WTC11 (cell line): ENCODE results near the gene DNAJC24. TPM values are rescaled to one million over a fixed set of nuclear protein-coding genes. Genes with fewer than 3 reads are reported as not detected.

Source experiments
- ATAC-seq: fragments of 200-7000 bp; cut with Tn5 transposase; 2 replicates; pipeline ENCODE4 v1.10.0; 2021; ENCODE audit warnings: mild to moderate bottlenecking, moderate library complexity
- CTCF ChIA-PET: fragments of 300-600 bp; sonication (Branson Sonifier 250); formaldehyde crosslinking; loops from one replicate; lab custom pipeline; 2021; ENCODE audit warnings: antibody characterized with exemption; lab: Charles Lee
- POLR2A ChIA-PET: fragments of 350-600 bp; sonication (Branson Sonifier 250); formaldehyde crosslinking; loops from one replicate; lab custom pipeline; 2021; ENCODE audit warnings: antibody characterized with exemption; lab: Charles Lee
- DNase-seq: peaks from one replicate; pipeline ENCODE4 v3.0.0; 2021; ENCODE audit warnings: low spot score
- H3K27ac Mint-ChIP-seq: 2 replicates; pipeline ENCODE4 v1.8.0; 2021; ENCODE audit warnings: mixed read lengths
- H3K27me3 Mint-ChIP-seq: 2 replicates; pipeline ENCODE4 v1.8.0; 2021; ENCODE audit warnings: low read depth, mild to moderate bottlenecking, moderate library complexity, mixed read lengths
- H3K36me3 Mint-ChIP-seq: 2 replicates; pipeline ENCODE4 v1.8.0; 2021; ENCODE audit warnings: mixed read lengths
- H3K4me1 Mint-ChIP-seq: 2 replicates; pipeline ENCODE4 v1.8.0; 2022; ENCODE audit warnings: mixed read lengths
- H3K4me3 Mint-ChIP-seq: 2 replicates; pipeline ENCODE4 v1.8.0; 2021; ENCODE audit warnings: mild to moderate bottlenecking, moderate library complexity, mixed read lengths
- H3K9me3 Mint-ChIP-seq: 2 replicates; pipeline ENCODE4 v1.8.0; 2021; ENCODE audit warnings: mixed read lengths
- ATF3 ChIP-seq: sonication (generic); formaldehyde crosslinking; conservative IDR thresholded peaks from 2 replicates; pipeline ENCODE4 v1.8.1; 2022; ENCODE audit warnings: mild to moderate bottlenecking, missing genetic modification reagents
- CREM ChIP-seq: sonication (generic); formaldehyde crosslinking; IDR thresholded peaks from 2 replicates; pipeline ENCODE4 v1.8.1; 2022; ENCODE audit warnings: mild to moderate bottlenecking, missing genetic modification reagents, moderate library complexity
- E2F1 ChIP-seq: sonication (generic); formaldehyde crosslinking; IDR thresholded peaks from 2 replicates; pipeline ENCODE4 v1.8.0; 2022; ENCODE audit warnings: mild to moderate bottlenecking, missing genetic modification reagents
- FOXP1 ChIP-seq: sonication (generic); formaldehyde crosslinking; IDR thresholded peaks from 2 replicates; pipeline ENCODE4 v1.8.0; 2022; ENCODE audit warnings: missing genetic modification reagents, mild to moderate bottlenecking, moderate library complexity, borderline replicate concordance
- IRF1 ChIP-seq: sonication (generic); formaldehyde crosslinking; IDR thresholded peaks from 2 replicates; pipeline ENCODE4 v1.8.0; 2023; ENCODE audit warnings: missing genetic modification reagents
- IRF2 ChIP-seq: sonication (generic); formaldehyde crosslinking; IDR thresholded peaks from 2 replicates; pipeline ENCODE4 v1.8.0; 2022; ENCODE audit warnings: low read depth, missing genetic modification reagents, borderline replicate concordance
- KAT7 ChIP-seq: sonication (generic); formaldehyde crosslinking; IDR thresholded peaks from 2 replicates; pipeline ENCODE4 v1.8.1; 2023; ENCODE audit warnings: missing genetic modification reagents, mild to moderate bottlenecking, borderline replicate concordance
- MYBL2 ChIP-seq: sonication (generic); formaldehyde crosslinking; IDR thresholded peaks from 2 replicates; pipeline ENCODE4 v1.8.1; 2023; ENCODE audit warnings: mild to moderate bottlenecking, moderate library complexity, missing genetic modification reagents
- NFYB ChIP-seq: sonication (generic); formaldehyde crosslinking; conservative IDR thresholded peaks from 2 replicates; pipeline ENCODE4 v1.8.0; 2022; ENCODE audit warnings: low read depth, missing genetic modification reagents
- OVOL2 ChIP-seq: fragments of 250-450 bp; sonication (Bioruptor Pico); IDR thresholded peaks from 2 replicates; pipeline ENCODE4 v1.9.0; 2021; ENCODE audit warnings: mild to moderate bottlenecking, borderline replicate concordance
- SMAD3 ChIP-seq: sonication (generic); formaldehyde crosslinking; IDR thresholded peaks from 2 replicates; pipeline ENCODE4 v1.8.0; 2022; ENCODE audit warnings: missing genetic modification reagents, mild to moderate bottlenecking, borderline replicate concordance
- SMAD4 ChIP-seq: sonication (generic); formaldehyde crosslinking; IDR thresholded peaks from 2 replicates; pipeline ENCODE4 v1.8.0; 2022; ENCODE audit warnings: mild to moderate bottlenecking, missing genetic modification reagents
- SP1 ChIP-seq: sonication (generic); formaldehyde crosslinking; conservative IDR thresholded peaks from 2 replicates; pipeline ENCODE4 v1.8.1; 2022; ENCODE audit warnings: missing genetic modification reagents
- ZBTB21 ChIP-seq: sonication (generic); formaldehyde crosslinking; IDR thresholded peaks from 2 replicates; pipeline ENCODE4 v1.8.1; 2023; ENCODE audit warnings: mild to moderate bottlenecking, missing genetic modification reagents, borderline replicate concordance
- ZNF121 ChIP-seq: sonication (generic); formaldehyde crosslinking; IDR thresholded peaks from 2 replicates; pipeline ENCODE4 v1.8.0; 2023; ENCODE audit warnings: missing genetic modification reagents
- ZNF423 ChIP-seq: fragments of 250-450 bp; sonication (Bioruptor Pico); IDR thresholded peaks from 2 replicates; pipeline ENCODE4 v2.1.2; 2022; ENCODE audit warnings: mild to moderate bottlenecking, moderate library complexity
- ZNF512 ChIP-seq: sonication (generic); formaldehyde crosslinking; IDR thresholded peaks from 2 replicates; pipeline ENCODE4 v1.8.1; 2022; ENCODE audit warnings: missing genetic modification reagents, borderline replicate concordance
- total RNA-seq: library from RNA; stranded (reverse); gene quantifications from 3 replicates; pipeline ENCODE4 v1.2.3, GENCODE V29; 2021
- TF ChIP-seq, protein P1 (sequence below): sonication (generic); formaldehyde crosslinking; IDR thresholded peaks from 2 replicates; pipeline ENCODE4 v1.8.1; 2022; ENCODE audit warnings: low read depth, mild to moderate bottlenecking, moderate library complexity, missing genetic modification reagents, borderline replicate concordance
- TF ChIP-seq, protein P2 (sequence below): sonication (generic); formaldehyde crosslinking; IDR thresholded peaks from 2 replicates; pipeline ENCODE4 v1.8.1; 2022; ENCODE audit warnings: mild to moderate bottlenecking, missing genetic modification reagents, moderate library complexity, borderline replicate concordance
- TF ChIP-seq, protein P3 (sequence below): sonication (generic); formaldehyde crosslinking; IDR thresholded peaks from 2 replicates; pipeline ENCODE4 v1.8.0; 2022; ENCODE audit warnings: mild to moderate bottlenecking, missing genetic modification reagents
- TF ChIP-seq, protein P4 (sequence below): fragments of 250-450 bp; sonication (Bioruptor Pico); IDR thresholded peaks from 2 replicates; pipeline ENCODE4 v1.9.0; 2021; ENCODE audit warnings: mild to moderate bottlenecking, borderline replicate concordance
- TF ChIP-seq, protein P5 (sequence below): sonication (generic); formaldehyde crosslinking; IDR thresholded peaks from 2 replicates; pipeline ENCODE4 v1.8.1; 2023; ENCODE audit warnings: mild to moderate bottlenecking, missing genetic modification reagents
- TF ChIP-seq, protein P6 (sequence below): fragments of 250-450 bp; sonication (Bioruptor Pico); IDR thresholded peaks from 2 replicates; pipeline ENCODE4 v1.9.0; 2021; ENCODE audit warnings: moderate library complexity, mild to moderate bottlenecking, inconsistent platforms, borderline replicate concordance

Gene DNAJC24
- total RNA-seq, 1 experiment from 2014 or later, result 15.4 TPM

DNA sequence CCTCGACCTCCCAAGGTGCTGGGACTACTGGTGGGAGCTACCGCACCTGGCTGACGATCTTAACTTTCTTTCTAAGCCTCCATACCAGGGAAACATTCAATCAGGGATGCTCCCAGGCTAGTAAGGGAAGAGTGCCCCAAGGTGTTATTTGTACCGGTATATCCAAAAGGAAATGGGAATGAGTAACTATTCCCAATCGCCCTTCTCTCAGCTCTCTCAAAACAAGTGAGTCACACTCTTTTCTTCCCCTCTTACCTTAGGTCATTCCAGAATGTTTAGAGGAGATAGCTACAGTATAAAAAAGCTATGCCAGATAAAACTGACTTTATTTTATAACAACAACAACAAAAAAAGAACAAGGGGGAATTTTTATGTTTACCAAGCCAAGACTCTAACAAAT, 13.8 kb upstream of the DNAJC24 start (continued):
- TF ChIP-seq IRF2 (no peak), ZNF423 (CRISPR knock-in tag) (no peak), OVOL2 (CRISPR knock-in tag) (no peak), FOXP1 (CRISPR knock-in tag) (no peak), ZBTB21 (CRISPR knock-in tag) (no peak), ZNF512 (no peak), MYBL2 (CRISPR knock-in tag) (no peak)
- TF ChIP-seq, protein P1, sequence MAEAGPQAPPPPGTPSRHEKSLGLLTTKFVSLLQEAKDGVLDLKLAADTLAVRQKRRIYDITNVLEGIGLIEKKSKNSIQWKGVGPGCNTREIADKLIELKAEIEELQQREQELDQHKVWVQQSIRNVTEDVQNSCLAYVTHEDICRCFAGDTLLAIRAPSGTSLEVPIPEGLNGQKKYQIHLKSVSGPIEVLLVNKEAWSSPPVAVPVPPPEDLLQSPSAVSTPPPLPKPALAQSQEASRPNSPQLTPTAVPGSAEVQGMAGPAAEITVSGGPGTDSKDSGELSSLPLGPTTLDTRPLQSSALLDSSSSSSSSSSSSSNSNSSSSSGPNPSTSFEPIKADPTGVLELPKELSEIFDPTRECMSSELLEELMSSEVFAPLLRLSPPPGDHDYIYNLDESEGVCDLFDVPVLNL (CRISPR knock-in tag), result no peak
- TF ChIP-seq, protein P2, sequence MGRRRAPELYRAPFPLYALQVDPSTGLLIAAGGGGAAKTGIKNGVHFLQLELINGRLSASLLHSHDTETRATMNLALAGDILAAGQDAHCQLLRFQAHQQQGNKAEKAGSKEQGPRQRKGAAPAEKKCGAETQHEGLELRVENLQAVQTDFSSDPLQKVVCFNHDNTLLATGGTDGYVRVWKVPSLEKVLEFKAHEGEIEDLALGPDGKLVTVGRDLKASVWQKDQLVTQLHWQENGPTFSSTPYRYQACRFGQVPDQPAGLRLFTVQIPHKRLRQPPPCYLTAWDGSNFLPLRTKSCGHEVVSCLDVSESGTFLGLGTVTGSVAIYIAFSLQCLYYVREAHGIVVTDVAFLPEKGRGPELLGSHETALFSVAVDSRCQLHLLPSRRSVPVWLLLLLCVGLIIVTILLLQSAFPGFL (CRISPR knock-in tag), result no peak

DNA sequence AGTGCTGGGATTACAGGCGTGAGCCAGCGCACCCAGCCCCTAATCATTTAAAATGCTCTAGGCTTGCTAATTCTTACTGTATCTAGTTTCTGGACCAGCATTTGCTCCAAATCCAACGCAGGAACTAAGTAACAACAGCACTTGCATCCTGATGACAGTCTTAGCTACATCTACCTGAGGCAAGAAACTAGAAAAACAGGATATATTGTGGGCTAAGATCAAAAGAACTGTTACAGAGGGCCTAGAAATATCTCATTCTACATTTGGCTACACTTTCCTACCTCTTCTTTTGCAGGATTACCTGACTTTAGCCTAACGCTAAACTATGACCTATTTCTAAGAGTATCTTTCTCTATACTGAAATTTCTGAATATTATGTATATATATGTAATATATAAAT, 7.9 kb upstream of the DNAJC24 start:
- Mint-ChIP-seq H3K4me1 (no peaks in the 10 kb centered on the region), H3K9me3 (no peaks in the 10 kb centered on the region), H3K27me3 (no peaks in the 10 kb centered on the region; the same call in 1 of the 2 replicates), H3K27ac (no peak overlapping the region), H3K36me3 (no peaks in the 10 kb centered on the region), H3K4me3 (no peak overlapping the region)
- ATAC-seq (no peak), DNase-seq (no peak)
- ChIA-PET POLR2A (no interaction called here), CTCF (no interaction called here)
- TF ChIP-seq ATF3 (CRISPR knock-in tag) (no peak), ZNF121 (CRISPR knock-in tag) (no peak), SMAD4 (CRISPR knock-in tag) (no peak), IRF1 (CRISPR knock-in tag) (no peak), SP1 (CRISPR knock-in tag) (no peak), E2F1 (CRISPR knock-in tag) (no peak), CREM (CRISPR knock-in tag) (no peak), NFYB (CRISPR knock-in tag) (no peak), SMAD3 (CRISPR knock-in tag) (no peak), KAT7 (CRISPR knock-in tag) (no peak)
- TF ChIP-seq, protein P3, sequence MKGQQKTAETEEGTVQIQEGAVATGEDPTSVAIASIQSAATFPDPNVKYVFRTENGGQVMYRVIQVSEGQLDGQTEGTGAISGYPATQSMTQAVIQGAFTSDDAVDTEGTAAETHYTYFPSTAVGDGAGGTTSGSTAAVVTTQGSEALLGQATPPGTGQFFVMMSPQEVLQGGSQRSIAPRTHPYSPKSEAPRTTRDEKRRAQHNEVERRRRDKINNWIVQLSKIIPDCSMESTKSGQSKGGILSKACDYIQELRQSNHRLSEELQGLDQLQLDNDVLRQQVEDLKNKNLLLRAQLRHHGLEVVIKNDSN (CRISPR knock-in tag), result no peak
- TF ChIP-seq, protein P4, sequence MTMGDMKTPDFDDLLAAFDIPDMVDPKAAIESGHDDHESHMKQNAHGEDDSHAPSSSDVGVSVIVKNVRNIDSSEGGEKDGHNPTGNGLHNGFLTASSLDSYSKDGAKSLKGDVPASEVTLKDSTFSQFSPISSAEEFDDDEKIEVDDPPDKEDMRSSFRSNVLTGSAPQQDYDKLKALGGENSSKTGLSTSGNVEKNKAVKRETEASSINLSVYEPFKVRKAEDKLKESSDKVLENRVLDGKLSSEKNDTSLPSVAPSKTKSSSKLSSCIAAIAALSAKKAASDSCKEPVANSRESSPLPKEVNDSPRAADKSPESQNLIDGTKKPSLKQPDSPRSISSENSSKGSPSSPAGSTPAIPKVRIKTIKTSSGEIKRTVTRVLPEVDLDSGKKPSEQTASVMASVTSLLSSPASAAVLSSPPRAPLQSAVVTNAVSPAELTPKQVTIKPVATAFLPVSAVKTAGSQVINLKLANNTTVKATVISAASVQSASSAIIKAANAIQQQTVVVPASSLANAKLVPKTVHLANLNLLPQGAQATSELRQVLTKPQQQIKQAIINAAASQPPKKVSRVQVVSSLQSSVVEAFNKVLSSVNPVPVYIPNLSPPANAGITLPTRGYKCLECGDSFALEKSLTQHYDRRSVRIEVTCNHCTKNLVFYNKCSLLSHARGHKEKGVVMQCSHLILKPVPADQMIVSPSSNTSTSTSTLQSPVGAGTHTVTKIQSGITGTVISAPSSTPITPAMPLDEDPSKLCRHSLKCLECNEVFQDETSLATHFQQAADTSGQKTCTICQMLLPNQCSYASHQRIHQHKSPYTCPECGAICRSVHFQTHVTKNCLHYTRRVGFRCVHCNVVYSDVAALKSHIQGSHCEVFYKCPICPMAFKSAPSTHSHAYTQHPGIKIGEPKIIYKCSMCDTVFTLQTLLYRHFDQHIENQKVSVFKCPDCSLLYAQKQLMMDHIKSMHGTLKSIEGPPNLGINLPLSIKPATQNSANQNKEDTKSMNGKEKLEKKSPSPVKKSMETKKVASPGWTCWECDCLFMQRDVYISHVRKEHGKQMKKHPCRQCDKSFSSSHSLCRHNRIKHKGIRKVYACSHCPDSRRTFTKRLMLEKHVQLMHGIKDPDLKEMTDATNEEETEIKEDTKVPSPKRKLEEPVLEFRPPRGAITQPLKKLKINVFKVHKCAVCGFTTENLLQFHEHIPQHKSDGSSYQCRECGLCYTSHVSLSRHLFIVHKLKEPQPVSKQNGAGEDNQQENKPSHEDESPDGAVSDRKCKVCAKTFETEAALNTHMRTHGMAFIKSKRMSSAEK (CRISPR knock-in tag), result no peak
- TF ChIP-seq, protein P5, sequence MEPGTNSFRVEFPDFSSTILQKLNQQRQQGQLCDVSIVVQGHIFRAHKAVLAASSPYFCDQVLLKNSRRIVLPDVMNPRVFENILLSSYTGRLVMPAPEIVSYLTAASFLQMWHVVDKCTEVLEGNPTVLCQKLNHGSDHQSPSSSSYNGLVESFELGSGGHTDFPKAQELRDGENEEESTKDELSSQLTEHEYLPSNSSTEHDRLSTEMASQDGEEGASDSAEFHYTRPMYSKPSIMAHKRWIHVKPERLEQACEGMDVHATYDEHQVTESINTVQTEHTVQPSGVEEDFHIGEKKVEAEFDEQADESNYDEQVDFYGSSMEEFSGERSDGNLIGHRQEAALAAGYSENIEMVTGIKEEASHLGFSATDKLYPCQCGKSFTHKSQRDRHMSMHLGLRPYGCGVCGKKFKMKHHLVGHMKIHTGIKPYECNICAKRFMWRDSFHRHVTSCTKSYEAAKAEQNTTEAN, result no peak
- TF ChIP-seq, protein P6, sequence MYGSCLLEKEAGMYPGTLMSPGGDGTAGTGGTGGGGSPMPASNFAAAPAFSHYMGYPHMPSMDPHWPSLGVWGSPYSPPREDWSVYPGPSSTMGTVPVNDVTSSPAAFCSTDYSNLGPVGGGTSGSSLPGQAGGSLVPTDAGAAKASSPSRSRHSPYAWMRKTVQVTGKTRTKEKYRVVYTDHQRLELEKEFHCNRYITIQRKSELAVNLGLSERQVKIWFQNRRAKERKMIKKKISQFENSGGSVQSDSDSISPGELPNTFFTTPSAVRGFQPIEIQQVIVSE (CRISPR knock-in tag), result no peak
